ENCODE data around the gene MGAT4B.

DNA sequence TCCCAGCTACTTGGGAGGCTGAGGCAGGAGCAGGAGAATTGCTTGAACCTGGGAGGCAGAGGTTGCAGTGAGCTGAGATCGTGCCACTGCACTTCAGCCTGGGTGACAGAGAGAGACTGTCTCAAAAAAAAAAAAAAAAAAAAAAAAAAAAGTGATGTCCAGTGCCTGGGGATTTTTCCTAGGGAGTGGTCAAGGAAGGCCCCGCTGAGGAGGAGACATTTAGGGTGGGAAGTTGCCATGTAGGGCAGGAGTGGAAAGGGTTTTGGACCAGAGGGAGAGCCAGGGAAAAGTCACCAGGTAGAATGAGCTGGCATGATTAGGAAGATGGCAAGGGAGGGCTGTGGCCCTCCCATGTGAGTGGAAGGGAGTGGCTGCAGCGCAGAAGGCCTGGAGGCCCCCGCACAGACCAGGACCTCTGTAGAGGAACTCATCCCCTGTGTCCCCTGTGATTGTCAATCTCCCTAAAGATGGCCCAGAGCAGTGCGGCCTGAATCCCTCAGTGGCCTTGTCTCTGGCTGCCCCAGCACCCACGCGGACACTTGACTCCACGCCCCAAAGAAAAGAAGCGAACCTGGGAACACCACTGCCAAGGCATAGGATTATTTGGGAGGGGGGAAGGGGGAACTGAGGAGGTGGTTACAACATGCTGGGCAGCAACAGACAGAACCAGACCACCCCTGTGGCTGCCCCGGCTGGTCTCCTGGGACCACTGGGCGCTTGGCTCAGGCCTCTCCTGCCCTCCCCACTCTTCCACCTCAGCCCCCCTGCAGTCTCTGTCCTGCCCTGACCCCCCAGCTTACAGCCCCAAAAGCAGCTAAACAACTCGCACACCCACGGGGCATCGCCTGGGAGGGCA lies 11.5 kb upstream of the MGAT4B start:
- no peak for TF ChIP-seq EZH2 (IDR thresholded peaks at IDR 0.05; ENCODE audit: low read depth)
- TF ChIP-seq, protein P1, sequence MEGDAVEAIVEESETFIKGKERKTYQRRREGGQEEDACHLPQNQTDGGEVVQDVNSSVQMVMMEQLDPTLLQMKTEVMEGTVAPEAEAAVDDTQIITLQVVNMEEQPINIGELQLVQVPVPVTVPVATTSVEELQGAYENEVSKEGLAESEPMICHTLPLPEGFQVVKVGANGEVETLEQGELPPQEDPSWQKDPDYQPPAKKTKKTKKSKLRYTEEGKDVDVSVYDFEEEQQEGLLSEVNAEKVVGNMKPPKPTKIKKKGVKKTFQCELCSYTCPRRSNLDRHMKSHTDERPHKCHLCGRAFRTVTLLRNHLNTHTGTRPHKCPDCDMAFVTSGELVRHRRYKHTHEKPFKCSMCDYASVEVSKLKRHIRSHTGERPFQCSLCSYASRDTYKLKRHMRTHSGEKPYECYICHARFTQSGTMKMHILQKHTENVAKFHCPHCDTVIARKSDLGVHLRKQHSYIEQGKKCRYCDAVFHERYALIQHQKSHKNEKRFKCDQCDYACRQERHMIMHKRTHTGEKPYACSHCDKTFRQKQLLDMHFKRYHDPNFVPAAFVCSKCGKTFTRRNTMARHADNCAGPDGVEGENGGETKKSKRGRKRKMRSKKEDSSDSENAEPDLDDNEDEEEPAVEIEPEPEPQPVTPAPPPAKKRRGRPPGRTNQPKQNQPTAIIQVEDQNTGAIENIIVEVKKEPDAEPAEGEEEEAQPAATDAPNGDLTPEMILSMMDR (conservative IDR thresholded peaks at IDR 0.05): no peak
